D721Med (cell line): ENCODE data around the gene CCDC160.

Experiments used
- DNase-seq: peaks from one replicate; pipeline ENCODE4 v3.0.0; 2011; ENCODE audit warnings: low spot score; ENCODE audit not compliant: insufficient read length
- FAIRE-seq: peaks from 2 replicates; lab custom pipeline; 2011; peaks lifted over from hg19 to GRCh38; lab: Jason Lieb, UNC
- TF ChIP-seq, protein P1 (sequence below): IDR thresholded peaks from 2 replicates; pipeline ENCODE4 v1.5.1; 2012; ENCODE audit warnings: mild to moderate bottlenecking, control low read depth; ENCODE audit not compliant: insufficient read depth; ENCODE audit errors: missing control alignments

Gene CCDC160

DNA sequence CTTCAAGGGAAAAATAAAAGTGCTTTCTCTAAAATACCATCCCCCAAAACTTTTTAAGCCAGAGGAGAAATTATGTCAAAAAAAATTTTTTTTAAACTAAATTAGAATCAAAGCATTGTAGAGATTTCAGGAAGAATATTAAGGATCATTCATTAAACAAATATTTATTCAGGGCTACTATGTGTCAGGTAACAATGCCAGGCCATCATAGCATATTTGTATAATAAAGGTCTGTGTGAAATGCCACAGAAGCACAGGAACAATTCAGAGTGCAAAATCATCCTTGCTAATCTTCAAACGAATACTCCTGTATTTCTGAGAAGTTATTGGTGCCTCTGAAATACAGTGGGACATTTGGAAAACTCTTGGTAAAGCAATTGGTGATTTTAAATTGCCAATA is 2.0 kb downstream of the CCDC160 start:
- FAIRE-seq (no peak), DNase-seq (no peak)
- TF ChIP-seq, protein P1, sequence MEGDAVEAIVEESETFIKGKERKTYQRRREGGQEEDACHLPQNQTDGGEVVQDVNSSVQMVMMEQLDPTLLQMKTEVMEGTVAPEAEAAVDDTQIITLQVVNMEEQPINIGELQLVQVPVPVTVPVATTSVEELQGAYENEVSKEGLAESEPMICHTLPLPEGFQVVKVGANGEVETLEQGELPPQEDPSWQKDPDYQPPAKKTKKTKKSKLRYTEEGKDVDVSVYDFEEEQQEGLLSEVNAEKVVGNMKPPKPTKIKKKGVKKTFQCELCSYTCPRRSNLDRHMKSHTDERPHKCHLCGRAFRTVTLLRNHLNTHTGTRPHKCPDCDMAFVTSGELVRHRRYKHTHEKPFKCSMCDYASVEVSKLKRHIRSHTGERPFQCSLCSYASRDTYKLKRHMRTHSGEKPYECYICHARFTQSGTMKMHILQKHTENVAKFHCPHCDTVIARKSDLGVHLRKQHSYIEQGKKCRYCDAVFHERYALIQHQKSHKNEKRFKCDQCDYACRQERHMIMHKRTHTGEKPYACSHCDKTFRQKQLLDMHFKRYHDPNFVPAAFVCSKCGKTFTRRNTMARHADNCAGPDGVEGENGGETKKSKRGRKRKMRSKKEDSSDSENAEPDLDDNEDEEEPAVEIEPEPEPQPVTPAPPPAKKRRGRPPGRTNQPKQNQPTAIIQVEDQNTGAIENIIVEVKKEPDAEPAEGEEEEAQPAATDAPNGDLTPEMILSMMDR: no peak

DNA sequence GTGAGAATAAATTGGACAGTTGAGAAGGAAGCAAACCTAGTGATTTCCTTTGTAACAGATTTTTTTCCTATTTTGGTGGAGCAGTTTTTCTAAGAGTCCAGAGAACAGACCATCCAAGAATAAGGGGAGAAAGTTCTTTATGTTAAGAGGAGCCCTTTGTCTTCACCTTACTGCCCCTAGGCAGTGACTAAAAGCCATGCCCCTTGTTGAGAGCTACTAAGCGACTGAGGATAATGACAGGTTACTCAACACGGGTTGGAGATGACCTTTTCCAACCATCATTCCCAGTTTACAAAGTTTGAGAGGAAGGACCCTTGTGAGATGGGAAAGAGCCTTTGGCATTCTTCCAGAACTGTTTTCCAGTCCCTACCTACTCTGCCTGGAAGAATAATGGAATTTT is 3.2 kb downstream of the CCDC160 start:
- DNase-seq (no peak), FAIRE-seq (no peak)
- TF ChIP-seq, protein P1: no peak

DNA sequence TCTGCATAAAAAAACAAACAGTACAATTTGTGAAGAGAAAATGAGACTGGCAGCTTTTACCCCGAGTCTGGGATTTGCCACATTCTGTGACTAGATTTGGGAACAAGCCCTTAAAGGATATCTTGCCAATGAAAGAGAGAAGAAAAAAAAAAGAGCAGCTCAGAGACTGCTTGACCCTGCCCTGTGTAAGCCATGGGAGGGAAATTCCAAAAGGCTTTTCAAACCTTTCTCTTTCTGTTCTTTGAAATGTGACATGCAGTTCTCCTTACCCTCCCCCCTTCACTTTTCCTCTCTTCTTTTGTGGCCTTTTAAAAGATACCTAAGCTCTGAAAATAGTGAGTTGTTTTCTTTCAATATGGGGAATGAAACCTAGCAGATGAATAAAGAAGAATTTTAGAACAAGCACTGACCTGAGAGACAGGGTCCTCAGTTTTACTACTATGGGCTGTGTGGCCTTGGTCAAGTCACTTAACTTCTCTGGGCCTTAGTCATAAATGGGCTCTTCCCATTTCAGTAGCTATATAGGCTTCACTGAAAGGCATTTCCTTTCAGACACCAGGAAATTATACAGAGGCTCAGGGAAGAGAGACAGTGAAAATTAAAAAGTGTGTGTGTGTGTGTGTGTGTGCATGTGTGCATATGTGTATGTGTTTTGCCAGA is 5.1 kb downstream of the CCDC160 start:
- TF ChIP-seq, protein P1: no peak
- FAIRE-seq: no peak
- no peak for DNase-seq

DNA sequence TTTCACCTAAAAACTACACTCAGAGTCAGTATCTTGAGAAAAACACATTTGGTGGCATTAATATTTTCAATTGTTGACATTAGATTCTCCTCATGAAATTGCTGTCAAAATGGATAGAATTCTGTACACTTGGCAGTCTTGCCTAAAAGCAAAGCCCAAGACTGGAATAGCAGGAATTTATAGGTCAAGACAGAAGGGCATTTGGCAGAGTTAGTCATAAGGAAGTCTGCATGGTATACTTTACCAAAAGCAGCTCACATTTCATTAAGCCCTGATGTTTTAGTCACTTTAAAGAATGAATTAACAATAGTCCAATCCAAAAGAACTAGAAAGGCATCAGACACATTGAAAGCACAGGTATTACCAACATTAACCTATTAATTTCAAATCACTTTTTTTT is 7.1 kb downstream of the CCDC160 start:
- DNase-seq (no peak), FAIRE-seq (no peak)
- TF ChIP-seq, protein P1: no peak

DNA sequence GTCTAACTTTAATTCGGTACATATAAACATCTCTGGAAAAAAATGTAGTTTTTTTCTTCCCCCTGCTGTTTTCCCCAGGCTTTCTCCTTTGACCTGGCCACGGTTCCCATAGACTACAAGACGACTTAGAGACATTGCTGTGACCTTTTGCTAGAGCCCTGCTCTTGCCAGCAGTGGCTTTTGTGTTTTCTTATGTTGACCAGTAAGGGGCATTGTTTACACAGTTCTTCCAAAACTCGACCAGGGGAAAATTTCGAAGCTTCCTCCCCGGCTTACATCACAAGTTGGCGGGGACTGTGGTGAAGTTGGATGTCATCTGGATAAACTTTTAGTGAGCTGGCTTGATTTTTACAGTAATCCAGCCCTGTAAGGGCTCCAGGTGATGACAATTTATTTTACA is 9.3 kb downstream of the CCDC160 start:
- TF ChIP-seq, protein P1: no peak
- no peak for FAIRE-seq
- no peak for DNase-seq

DNA sequence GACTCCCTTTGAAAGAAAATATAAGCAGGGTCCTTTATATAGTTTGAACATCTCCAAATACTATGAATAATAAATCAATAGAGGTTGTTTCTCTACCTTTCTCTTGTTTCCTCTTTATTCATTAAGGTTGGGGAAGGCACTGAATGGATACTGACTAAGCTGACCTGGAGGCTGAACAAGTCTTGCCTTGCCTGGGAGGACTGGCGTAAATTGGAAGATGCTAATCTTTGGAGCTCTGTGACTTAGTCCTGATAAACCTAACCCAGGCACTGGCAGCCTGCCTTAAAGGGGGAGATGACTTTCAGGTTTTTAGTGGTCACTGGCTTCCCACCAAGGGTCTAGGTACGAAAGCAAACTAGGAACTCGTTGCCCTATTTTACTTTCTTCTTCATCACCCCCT is 10.5 kb downstream of the CCDC160 start:
- TF ChIP-seq, protein P1: no peak
- DNase-seq (no peak), FAIRE-seq (no peak)

DNA sequence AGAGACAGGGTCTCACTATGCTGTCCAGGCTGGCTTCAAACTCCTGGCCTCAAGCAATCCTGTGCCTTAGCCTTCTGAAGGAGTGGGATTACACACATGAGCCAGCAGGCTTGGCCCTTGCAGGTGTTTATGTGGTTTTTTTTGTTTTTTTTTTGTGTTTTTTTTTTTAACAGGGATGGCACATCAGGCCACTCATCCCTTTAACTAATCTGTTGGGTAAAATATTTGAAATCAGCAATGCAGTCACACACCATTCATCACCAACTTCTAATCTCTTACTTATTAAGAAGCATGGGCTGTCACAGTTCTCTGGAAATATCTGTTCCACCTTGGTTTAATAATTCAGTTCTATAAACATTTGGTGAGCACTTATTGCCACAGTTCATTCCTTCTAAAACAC is 12.3 kb downstream of the CCDC160 start:
- TF ChIP-seq, protein P1: no peak
- no peak for FAIRE-seq

More for the DNA sequence above, 12.3 kb downstream of the CCDC160 start:
- DNase-seq: no peak
